Thyroid gland (tissue), 4 donors: ENCODE data around the gene PHF21B.

Experiments
- CTCF ChIP-seq, 6 experiments: fragments of 200-600 bp in 3 of 6; fragments of 450-650 bp in 3 of 6; sonication (generic) in 3 of 6; IDR thresholded peaks; one replicate each; pipeline ENCODE4 v1.5.1; 2016 to 2019; ENCODE audit warnings: antibody characterized with exemption in 6 of 6, mild to moderate bottlenecking in 2 of 6, inconsistent platforms in 1 of 6, moderate library complexity in 1 of 6
- POLR2A ChIP-seq, 2 donors: fragments of 450-650 bp; IDR thresholded peaks; one replicate each; pipeline ENCODE4 v1.6.1; 2017; ENCODE audit warnings: antibody characterized with exemption in 2 of 2, mild to moderate bottlenecking in 2 of 2, moderate library complexity in 1 of 2

GRCh38 chr22:45034821-45035220, 25.0 kb upstream of the PHF21B start:
- TF ChIP-seq CTCF (IDR thresholded peaks at IDR 0.05): no peak
- no peak for TF ChIP-seq POLR2A (IDR thresholded peaks at IDR 0.05)
